GM19238 (cell line): ENCODE measurements around the gene CEP131.

Experiments used
- DNase-seq: peaks from one replicate; pipeline ENCODE4 v3.0.0; 2011; ENCODE audit warnings: low spot score; ENCODE audit not compliant: insufficient read length

CEP131 gene

DNA sequence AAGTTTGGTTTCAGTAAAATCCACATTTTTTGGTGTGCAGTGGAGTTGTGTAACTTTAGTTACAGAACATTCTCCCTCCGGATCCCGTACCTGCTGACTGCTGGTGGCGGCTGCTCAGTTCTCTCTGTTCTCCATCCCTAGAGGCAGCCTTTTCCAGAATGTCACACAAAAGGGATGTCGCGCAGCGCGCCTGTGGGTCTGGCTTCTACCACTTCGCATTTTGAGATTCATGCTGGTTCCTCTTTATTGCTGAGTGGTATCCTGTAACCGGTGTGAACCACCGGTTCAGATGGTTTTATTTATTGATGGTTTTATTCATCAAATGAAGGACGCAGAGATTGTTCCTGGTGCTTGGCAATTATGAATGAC is 981 bp upstream of the CEP131 start:
- no peak for DNase-seq

DNA sequence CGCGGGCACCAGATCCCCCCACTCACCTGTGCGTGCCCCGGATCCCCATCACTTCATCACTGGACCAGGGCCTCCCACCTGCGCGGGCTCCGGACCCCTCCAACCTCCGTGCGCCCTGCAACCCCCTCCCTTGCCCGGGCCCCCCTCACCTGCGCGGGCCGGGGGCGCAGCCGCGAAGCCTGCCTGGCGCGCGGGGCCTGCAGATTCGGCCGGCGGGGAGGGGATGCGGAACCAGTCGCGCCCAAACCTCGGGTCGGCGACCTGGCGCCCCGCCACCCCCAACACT is 202 bp downstream of the CEP131 start:
- no peak for DNase-seq

DNA sequence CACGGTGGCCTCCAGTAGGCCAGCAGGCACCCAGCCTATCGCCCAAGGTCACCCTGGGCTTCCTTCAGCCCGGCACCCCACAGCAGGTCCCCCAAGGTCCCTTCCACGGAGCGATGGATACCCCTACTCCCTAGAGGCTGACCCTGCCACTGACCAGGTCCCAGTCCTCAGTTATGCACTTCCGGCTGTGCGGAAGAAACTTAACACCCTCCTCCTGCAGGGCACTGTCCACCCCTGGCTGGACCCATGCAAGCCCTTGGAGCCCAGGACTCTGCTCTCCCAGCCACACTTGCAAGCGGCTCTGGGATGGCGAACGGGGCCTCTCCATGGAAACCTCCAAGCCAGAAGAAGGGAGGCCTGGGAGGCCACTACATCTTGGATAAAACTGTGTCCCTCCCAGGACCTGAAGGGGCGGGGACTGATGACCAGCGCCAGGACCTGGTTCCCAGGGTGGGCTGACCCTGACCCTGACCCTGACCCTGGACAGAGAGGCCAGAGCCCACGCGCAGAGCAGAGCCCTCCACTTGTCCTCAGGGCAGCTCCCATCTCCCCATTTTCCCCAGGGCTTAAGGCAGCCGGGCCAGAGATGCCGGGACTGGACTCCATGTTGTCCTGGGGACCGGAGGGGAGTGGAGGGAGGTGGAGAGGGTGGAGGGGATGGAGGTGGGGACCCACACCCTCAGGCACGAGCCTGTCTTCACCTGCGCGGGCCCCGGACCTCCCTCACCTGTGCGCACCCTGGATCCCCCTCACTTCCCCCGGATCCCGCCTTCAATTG is 734 bp downstream of the CEP131 start:
- no peak for DNase-seq

DNA sequence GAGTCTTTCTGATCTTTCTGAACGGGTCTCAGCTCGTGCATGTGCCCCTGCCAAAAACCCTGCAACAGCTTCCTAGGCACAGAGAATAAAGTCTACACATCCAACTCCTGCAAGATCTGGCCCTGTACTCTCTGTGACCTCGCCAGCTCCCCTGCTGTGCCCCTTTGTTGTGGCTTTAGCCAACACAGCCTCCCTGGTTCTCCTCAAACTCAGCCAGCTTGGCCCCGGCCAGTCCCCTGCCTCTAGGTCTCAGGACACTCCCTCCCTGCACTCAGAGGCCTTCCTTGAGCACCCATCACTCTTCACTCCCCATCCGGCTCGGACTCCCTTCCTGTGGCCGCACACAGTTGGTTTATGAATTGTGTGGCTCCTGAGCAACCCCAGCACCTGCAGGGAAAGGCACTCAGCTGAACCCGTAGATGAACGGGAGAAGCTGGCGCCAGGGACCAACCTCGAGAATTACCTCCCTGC is 1.4 kb downstream of the CEP131 start:
- DNase-seq = no peak

DNA sequence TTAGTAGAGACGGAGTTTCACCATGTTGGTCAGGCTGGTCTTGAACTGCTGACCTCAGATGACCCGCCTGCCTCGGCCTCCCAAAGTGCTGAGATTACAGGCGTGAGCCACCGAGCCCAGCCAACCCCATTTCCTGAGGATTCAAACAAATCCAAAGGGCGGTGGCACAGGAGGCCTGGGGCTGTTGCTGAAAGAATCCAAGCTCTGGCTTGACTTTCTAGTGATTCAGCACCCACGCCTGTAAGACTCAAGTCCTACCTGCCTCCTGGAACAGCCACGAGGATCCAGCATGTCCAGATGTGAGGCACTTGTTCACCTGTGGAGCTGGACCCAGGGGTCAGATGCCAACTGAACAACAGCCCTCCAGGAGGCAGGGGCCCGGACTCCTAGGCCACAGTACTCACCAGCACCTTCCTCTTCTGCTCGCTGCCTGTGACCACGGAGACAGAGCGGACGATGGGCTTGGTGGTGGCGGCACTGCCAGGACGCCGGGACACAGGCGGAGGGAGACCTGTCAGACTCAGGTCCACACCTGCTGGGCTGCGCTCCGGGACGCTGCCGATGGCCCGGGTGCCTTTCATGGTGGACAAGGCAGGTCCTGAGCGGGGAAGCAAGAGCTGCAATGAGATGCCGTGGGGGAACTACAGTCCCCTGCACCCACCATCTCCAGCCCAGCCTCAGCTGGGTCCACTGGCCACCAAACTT is 3.1 kb downstream of the CEP131 start:
- no peak for DNase-seq

DNA sequence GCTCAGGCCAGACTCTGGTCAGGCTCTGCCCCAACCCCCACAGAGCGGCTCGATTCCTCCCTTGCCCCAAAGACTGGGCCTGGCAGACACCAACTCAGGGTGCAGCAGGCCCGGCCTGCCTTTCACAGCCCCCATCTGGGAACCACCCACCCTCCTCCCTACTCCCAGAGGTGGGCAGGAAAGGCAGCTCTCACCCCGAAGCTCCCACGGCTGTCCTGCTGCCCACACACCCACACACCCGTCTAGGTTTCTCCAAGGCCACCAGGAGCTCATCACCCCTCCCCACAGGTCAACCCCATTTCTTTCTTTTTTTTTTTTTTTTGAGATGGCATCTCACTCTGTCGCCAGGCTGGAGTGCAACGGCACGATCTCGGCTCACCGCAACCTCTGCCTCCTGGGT is 3.8 kb downstream of the CEP131 start:
- no peak for DNase-seq

DNA sequence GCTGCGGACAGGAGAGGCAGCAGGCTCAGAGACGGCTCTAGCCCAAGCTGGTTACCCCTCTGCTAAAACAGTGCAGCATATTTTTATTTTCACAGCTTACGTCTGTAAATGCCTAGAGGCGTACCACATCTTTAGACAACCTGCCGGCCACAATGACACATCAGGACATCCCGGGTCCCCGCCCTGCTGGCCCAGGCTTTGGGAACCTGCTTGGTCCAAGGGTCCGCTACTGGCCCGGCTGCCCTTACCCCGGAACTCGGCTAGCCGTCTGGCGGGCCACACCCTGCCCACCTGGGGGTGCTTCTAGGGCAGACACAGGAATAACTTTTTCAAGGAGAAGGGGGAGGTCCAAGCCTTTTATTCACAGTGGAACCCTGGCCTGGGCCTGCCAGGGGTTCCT is 4.3 kb downstream of the CEP131 start:
- DNase-seq = no peak

DNA sequence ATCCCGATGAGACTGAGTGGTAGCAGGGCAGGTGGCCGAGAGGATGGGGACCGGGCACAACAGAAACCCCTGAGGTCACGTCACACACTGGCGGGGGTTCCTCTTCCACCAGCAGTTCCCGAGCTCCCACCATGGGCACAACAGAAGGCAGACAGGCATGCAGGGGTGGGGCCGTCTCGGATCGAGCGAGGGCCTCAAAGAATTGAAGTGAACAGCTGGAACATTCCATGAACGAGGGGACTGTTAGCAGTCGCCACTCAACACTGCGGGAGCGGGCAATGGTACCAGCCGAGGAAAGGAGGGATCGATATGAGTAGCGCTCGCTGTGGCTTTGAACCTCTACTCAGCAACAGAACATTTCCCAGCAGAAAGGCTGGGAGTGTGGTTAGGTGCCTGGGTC is 5.3 kb downstream of the CEP131 start:
- DNase-seq = no peak

DNA sequence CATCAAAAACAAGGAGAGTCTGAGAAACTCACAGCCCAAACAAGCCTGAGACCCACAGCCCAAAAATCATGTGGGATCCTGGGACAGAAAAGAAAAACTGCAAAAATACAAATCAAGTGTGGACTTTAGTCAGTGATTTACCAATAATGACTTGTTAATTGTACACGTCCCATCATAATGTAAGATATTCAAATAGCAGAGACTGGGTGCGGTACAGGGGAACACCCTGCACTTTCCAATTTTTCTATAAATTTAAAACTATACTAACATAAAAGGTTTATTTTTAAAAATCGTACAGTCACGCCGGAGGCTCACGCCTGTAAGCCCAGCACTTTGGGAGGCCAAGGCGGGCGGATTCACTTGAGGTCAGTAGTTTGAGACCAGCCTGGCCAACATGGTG is 8.8 kb downstream of the CEP131 start:
- no peak for DNase-seq

DNA sequence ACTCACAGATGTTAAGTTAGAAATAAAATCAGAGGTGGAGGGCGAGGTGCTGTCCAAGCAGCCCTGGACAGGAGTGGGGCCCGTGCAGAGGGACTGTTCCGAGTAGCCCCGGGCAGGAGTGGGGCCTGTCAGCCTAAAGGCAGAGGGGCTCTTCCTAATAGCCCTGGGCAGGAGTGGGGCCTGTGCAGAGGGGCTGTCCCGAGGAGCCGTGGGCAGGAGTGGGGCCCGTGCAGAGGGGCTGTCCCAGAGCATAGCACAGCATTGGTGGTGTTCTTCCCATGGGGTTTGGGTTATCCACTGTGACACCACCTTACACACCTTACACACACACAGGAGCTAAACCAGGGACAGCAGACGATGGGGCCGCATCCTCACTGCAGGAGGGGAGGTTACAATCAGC is 10.4 kb downstream of the CEP131 start:
- no peak for DNase-seq

DNA sequence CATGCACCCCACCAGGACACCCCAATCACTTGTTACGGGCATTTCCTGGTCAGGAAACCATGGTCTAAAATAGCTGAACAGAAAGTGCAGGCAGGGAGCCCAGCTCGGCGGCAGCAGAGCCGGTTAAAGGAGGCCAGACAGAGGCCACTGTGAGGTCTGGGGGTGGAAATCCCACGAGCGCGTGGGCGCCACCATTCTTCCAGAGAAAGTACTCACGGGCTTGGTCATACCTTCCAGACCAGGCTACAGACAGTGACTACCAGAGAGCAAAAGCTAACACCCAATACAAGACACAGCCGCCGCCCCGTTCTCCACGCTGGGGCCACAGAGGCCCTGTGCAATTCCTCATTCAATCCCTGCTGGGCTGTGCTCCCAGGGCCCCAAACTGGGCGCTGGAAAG is 11.9 kb downstream of the CEP131 start:
- DNase-seq = no peak

DNA sequence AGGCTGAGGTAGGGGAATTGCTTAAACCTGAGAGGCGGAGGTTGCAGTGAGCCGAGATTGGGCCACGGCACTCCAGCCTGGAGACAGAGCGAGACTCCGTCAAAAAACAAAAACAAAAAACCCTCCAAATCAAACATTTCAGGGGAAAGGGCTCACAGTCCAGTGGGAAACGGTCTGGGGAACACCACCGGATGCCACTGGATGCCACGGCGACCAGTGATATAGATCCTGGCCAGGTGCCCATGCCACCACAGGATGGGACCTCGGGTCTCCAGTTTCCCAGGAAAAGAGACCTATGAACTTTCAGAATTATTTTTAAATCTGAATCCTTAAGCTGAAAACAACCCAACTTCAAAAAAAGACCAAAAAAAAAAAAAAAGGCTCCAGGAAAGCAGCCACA is 12.3 kb downstream of the CEP131 start:
- DNase-seq = no peak

DNA sequence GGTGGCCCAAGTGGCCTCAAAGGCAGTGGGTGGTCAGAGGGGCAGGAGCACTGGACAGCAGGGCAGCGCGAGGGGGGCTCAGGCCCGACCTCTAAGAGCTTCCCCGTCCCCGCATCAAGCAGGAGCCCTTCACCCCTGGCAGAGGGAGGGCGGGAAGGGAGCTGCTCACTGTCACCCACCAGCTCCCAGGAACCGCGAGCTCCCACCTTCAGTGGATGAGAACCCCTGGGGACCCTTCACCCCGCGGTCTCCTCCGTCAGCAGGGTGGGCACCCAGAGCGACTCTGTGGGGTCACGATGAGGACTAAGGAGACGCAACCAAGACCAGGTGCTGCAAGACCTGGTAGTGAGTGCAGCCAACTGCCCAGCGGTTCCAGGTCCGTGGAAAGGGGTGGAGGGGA is 13.6 kb downstream of the CEP131 start:
- no peak for DNase-seq

DNA sequence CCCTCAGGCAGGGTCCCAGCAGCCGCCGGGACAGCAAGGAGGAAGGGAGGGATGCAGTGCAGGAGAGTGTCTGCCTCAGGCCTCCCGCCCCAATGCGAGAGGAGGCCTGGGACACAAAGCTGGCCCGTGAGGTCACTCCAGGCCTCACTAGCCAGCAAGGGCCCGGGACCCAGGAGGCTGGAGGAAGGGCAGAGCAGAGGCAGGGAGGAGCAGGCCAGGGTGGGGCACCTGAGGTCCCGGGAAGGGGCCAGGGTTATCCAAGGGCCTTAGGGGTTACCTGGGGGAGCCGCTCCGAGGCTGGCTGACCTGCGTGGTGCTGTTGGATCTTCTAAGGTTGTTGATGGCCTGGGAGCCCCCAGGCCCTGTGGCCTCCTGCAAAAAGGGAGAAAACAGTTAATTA is 14.1 kb downstream of the CEP131 start:
- DNase-seq = no peak

DNA sequence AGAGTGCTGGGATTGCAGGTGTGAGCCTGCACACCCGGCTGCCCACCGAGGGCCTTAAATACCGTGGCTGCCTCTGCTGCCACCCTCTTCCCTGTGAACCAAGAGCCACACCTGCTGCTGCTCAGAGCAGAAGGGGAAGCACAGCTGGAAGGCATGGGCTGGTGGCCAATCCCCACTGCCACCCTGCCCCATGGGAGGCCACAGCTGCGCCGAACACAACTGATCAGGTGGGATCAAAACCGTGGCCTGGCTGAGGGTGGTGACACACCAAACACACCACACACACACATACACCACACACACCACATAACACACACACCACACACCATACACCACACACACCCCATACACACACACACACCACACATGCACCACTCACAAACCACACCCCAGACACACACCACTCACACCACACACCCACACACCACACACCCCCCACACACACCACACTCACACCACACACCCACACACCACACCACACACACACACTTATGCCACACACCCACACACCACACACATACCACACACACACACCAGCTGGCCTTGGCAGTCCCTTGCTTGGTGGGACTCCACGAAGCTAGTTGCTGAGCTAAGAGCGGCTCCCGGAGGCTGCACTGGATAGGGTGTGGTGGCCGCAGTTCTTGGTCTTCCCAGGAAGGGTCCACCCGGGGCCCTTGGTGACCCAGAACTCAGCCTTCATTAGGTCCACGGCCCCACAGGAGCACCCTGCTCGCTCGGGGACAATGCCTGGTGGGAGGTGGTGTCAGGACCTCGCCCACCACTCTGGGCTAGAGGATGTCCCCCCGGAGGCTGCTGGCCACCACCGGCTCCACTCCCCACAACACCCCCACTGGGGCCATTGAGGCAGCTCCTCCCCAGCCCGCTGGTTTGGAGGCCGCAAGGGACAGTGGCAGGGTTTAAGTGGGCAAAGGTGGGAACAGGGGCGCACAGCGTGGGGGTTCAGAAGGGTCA is 14.9 kb downstream of the CEP131 start:
- no peak for DNase-seq

DNA sequence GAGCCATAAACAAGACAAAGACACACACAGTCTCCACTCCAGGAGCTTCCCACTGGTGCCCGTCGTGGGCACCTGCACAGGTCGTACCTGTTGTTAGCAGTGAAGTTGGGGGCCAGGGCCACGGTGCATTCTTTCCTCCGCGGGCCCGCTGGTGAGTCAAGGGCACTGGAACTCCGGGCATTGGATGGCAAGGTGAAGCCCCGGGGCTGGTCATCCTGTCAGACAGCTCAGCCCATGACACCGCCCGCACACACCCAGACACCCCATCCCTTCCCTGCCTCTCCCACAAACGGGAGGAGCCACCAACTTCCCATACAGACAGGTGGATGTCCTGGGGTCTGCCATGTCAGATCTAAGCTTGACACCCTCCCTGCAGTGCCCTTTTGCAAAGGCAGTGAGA is 16.1 kb downstream of the CEP131 start:
- DNase-seq = no peak

DNA sequence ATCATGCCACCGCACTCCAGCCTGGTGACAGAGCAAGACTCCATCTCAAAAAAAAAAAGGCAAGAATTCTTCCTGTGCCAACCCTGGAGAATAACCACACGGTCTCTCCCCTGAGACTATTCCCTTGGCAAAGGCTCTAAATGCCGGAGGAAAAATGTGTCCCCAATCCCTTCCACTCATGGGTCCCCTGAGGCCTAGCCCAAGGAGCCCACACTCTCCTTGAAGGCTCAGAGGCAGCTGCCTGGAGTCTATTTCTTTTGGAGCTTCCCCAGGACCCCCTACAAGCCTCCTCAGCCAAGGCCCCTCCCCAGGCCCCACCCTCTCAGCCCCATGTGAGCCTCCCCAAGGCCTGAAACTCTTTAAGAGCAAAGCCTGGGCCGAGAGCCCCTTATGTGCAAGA is 16.6 kb downstream of the CEP131 start:
- no peak for DNase-seq

DNA sequence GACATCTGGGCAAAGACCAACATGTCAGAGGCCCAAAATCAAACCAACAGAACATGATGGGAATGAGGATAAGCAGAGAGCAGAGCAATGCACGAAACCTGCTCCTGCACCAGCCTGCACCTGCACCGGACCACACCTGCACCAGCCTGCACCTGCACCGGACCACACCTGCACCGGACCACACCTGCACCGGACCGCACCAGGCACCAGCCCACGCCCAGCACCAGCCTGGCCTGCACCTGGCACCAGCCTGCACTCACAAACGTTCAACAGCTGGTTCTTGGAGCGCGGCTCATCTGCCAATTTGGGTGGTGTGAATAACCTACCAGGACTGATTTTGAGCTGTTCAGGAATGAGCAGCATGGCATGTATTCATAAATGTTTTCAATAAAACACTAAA is 18.2 kb downstream of the CEP131 start:
- DNase-seq = no peak

DNA sequence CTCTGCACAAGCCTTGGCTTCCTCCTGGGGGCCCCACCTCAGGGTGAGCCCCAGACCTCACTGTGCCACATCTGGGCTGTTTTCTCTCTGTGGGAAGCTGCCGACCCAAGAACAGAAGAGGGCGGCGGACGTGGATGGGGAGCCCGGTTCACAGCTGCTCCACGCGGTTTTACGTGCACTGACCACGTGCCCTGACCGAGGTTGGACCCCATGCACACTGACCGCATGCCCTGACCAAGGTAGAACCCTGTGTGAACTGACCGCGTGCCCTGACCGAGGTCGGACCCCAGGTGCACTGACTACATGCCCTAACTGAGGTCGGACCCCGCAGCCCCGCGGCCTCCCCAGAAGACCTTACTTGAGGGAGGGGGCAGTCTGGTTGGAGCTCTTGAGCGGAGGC is 19.6 kb downstream of the CEP131 start:
- DNase-seq = no peak

DNA sequence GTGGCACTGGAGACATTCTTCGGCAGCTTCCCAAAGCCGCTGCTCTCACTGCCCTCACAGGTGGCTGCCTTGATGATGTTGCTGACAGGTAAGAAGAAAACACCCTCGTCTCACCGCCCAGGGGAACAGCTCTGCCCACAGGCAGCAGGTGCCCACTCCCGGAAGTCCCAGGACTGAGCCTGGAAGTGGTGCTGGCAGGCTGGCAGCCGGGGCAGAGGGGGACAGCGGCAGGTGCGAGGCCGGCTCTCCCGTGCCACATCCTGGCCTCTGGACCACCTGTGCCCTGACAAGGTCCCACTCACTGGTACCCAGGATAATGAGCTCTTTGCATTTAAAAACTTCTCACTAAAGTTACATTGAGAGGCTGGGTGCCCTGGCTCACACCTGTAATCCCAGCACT is 20.4 kb downstream of the CEP131 start:
- DNase-seq = no peak

DNA sequence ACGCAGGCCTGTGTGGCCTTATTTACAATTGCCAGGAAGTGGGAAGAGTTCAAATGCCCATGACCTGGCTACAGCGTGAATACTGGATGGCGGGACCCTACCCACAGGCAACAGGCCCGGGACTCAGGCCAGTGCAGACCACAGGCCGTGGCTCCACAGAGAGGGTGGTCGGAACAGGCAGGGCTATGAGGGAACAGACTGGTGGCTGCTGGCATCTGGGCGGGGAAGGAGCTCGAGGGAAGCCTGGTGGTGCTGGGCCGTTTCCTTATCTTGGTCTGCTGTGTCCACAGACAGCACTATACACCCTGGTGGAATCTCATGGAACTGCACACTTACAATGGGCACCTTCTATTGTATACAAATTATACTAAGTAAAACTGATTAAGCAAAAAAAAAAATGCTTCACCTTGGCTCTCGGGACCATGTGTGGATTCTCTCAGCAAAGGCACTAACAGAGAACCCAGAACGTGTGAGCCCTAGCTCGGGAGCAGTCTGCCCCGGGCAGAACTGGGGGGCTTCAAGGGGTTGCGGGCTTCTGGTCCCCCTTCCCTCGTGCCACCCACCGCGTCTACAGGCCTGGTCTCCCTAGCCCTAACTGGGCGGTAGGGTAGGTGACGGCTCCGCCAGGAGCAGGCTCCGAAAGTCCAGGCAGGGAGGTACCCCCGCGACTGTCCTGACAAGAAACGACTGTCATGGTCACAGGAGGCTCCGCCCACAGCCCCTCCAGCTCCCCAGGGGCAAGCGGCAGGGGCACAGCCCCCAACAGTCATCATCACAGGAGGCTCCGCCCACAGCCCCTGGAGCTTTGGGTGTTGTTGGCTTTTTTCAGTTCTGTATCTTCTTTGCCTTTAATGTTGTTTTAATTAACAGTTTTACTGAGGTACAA is 21.8 kb downstream of the CEP131 start:
- peak; percentile 58 for DNase-seq
